HEK293T (cell line): ENCODE measurements around the gene SMOC2.
"Not testable (repeated sequence)": the region's sequence is repeated elsewhere in the genome, so short reads cannot be mapped to it uniquely, and the experiment has no call there.

ENCODE experiments used
- CTCF ChIA-PET: fragments of 350-600 bp; formaldehyde crosslinking; extraction: SDS; loops from one replicate; lab custom pipeline; 2021; ENCODE audit warnings: antibody characterized with exemption, inconsistent platforms; lab: Yijun Ruan, JAX
- POLR2A ChIA-PET: fragments of 350-600 bp; formaldehyde crosslinking; extraction: SDS; loops from one replicate; lab custom pipeline; 2020; ENCODE audit warnings: antibody characterized with exemption, inconsistent platforms; lab: Yijun Ruan, JAX
- DNase-seq: peaks from one replicate; pipeline ENCODE4 v3.0.0; 2012; ENCODE audit warnings: mixed read lengths; ENCODE audit errors: extremely low spot score
- ARNT ChIP-seq: fragments of 450-650 bp; IDR thresholded peaks from 2 replicates; pipeline ENCODE4 v1.6.1; 2017; ENCODE audit warnings: mild to moderate bottlenecking
- BHLHE40 ChIP-seq: fragments of 450-650 bp; IDR thresholded peaks from 2 replicates; pipeline ENCODE4 v1.6.1; 2016; ENCODE audit warnings: mild to moderate bottlenecking, moderate library complexity, borderline replicate concordance
- CTBP1 ChIP-seq: fragments of 450-650 bp; IDR thresholded peaks from 2 replicates; pipeline ENCODE4 v1.6.1; 2016; ENCODE audit warnings: borderline replicate concordance
- ELF4 ChIP-seq: fragments of 450-650 bp; IDR thresholded peaks from 2 replicates; pipeline ENCODE4 v1.6.1; 2017; ENCODE audit warnings: antibody characterized with exemption
- FOXA1 ChIP-seq: fragments of 450-650 bp; IDR thresholded peaks from 2 replicates; pipeline ENCODE4 v1.6.1; 2016; ENCODE audit warnings: mild to moderate bottlenecking
- FOXK2 ChIP-seq: fragments of 450-650 bp; IDR thresholded peaks from 2 replicates; pipeline ENCODE4 v1.6.1; 2016; ENCODE audit warnings: mild to moderate bottlenecking
- FOXM1 ChIP-seq: fragments of 450-650 bp; IDR thresholded peaks from 2 replicates; pipeline ENCODE4 v1.6.1; 2017; ENCODE audit warnings: mild to moderate bottlenecking, borderline replicate concordance
- HDGF ChIP-seq: fragments of 450-650 bp; IDR thresholded peaks from 2 replicates; pipeline ENCODE4 v1.6.1; 2017; ENCODE audit warnings: antibody characterized with exemption, borderline replicate concordance
- L3MBTL2 ChIP-seq: fragments of 450-650 bp; conservative IDR thresholded peaks from 2 replicates; pipeline ENCODE4 v1.6.1; 2016; ENCODE audit warnings: mild to moderate bottlenecking
- LEF1 ChIP-seq: fragments of 450-650 bp; IDR thresholded peaks from 2 replicates; pipeline ENCODE4 v1.6.1; 2017; ENCODE audit warnings: mild to moderate bottlenecking, borderline replicate concordance
- NFRKB ChIP-seq: fragments of 450-650 bp; IDR thresholded peaks from 2 replicates; pipeline ENCODE4 v1.6.1; 2016; ENCODE audit warnings: mild to moderate bottlenecking, moderate library complexity
- SP1 ChIP-seq: fragments of 450-650 bp; IDR thresholded peaks from 2 replicates; pipeline ENCODE4 v1.6.1; 2017
- SUZ12 ChIP-seq: fragments of 450-650 bp; IDR thresholded peaks from 2 replicates; pipeline ENCODE4 v1.6.1; 2016; ENCODE audit warnings: mild to moderate bottlenecking
- TARDBP ChIP-seq: fragments of 450-650 bp; IDR thresholded peaks from 2 replicates; pipeline ENCODE4 v1.6.1; 2016
- ZNF384 ChIP-seq: fragments of 450-650 bp; IDR thresholded peaks from 2 replicates; pipeline ENCODE4 v1.6.1; 2016
- TF ChIP-seq, protein P1 (sequence below): fragments of 450-650 bp; IDR thresholded peaks from 2 replicates; pipeline ENCODE4 v1.6.1; 2016

Gene SMOC2

GRCh38 chr6:168695701-168696100, 254.7 kb downstream of the SMOC2 start:
- CTCF ChIA-PET: no interaction called here
- POLR2A ChIA-PET: no interaction called here
- TF ChIP-seq TARDBP (no peak), ELF4 (no peak), BHLHE40 (no peak), ZNF384 (no peak), SP1 (no peak), NFRKB (no peak), FOXM1 (no peak), FOXA1 (no peak), LEF1 (no peak), CTBP1 (no peak), FOXK2 (no peak), HDGF (no peak), L3MBTL2 (no peak), ARNT (no peak), SUZ12 (no peak)
- TF ChIP-seq, protein P1, sequence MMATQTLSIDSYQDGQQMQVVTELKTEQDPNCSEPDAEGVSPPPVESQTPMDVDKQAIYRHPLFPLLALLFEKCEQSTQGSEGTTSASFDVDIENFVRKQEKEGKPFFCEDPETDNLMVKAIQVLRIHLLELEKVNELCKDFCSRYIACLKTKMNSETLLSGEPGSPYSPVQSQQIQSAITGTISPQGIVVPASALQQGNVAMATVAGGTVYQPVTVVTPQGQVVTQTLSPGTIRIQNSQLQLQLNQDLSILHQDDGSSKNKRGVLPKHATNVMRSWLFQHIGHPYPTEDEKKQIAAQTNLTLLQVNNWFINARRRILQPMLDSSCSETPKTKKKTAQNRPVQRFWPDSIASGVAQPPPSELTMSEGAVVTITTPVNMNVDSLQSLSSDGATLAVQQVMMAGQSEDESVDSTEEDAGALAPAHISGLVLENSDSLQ: no peak
- no peak for DNase-seq

DNA sequence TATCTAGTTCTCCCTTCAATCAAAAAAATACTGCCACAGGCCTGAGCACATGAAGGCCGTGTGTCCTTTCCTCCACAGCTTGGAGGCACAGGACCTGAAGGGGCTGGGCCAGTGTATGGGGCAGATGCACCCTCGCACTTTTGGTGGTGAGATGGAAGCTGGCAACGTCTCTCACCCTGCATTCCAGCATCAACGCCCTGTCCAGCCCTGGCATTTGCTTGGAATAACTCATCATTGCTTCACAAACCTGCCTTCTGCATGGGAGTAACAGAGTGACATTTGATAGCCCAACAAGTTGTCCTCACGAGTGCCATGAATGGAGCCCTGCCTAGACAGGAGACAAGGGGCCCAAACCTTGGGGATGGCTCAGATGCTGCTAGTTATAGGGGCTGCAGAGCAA, 257.9 kb downstream of the SMOC2 start:
- ChIA-PET POLR2A (no interaction called here), CTCF (interaction anchor here (1.0 kb wide), 1 partner anchor 12 kb away, joined by 5 read pairs; no protein-coding TSS in a partner anchor)
- no peak for DNase-seq
- TF ChIP-seq ARNT: no peak
- no peak for TF ChIP-seq LEF1
- no peak for TF ChIP-seq BHLHE40
- TF ChIP-seq CTBP1: no peak
- TF ChIP-seq L3MBTL2: no peak
- TF ChIP-seq FOXK2: no peak
- TF ChIP-seq SP1: no peak
- TF ChIP-seq NFRKB: no peak

- no peak for DNase-seq
- TF ChIP-seq FOXK2: no peak
- TF ChIP-seq FOXM1: no peak
- no peak for TF ChIP-seq SUZ12
- no peak for TF ChIP-seq ARNT
- TF ChIP-seq ELF4: no peak
- TF ChIP-seq CTBP1: no peak
- TF ChIP-seq, protein P1: no peak
- no peak for TF ChIP-seq ZNF384
- TF ChIP-seq L3MBTL2: no peak
- TF ChIP-seq FOXA1: no peak
- TF ChIP-seq BHLHE40: no peak
- no peak for TF ChIP-seq LEF1
- no peak for TF ChIP-seq SP1
- TF ChIP-seq NFRKB: no peak
- no peak for TF ChIP-seq TARDBP
- ChIA-PET POLR2A (no interaction called here), CTCF (interaction anchor here (1.0 kb wide), 1 partner anchor 12 kb away, joined by 5 read pairs; no protein-coding TSS in a partner anchor)
Observed at GRCh38 chr6:168699631-168700295, 258.8 kb downstream of the SMOC2 start.

DNA sequence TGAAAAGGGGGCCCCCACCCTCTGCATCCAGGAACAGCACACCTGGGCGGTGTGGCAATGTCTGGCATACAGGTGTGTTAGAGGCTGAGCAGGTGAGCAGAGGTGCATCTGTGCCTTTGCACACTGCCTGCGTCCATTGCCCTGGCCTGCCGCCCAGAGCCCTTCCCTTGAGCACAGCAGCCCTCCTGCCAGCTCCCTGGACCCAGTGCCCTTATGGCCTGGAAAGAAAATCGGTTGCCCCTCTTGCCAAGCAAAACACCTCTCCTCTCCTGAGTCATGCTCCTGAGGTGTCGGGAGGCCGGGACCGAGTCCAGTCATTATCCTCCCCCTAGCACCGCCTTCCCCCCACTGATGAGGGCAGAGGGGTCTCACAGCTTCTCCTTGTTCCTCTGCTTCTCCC, 259.9 kb downstream of the SMOC2 start:
- no peak for DNase-seq
- ChIA-PET CTCF (no interaction called here), POLR2A (no interaction called here)
- TF ChIP-seq CTBP1 (no peak), BHLHE40 (no peak), ELF4 (no peak), ARNT (no peak), FOXA1 (no peak), SP1 (no peak), HDGF (no peak), FOXM1 (no peak)

DNA sequence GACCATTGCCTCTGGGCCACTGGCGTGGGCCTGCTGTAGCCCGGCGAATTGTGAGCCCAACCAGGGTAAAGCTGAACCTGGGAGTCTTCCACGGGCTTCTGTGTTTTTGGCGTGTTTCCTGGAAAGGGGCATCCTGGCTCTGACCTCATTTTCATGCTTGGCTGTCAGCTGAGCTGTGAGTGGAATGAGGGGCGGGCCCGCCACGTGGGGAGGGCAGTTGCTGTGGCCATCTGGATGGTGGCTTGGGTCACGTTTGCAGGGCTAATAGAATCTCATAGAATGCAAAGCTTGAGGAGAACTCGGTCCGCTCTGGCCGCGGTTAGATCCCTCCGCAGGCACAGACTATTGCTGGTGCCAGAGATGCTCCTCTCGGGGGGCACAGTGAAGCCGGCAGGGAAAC, 263.0 kb downstream of the SMOC2 start:
- ChIA-PET POLR2A (no interaction called here), CTCF (no interaction called here)
- TF ChIP-seq SUZ12 (no peak), CTBP1 (no peak), FOXK2 (no peak), ELF4 (no peak), L3MBTL2 (no peak)
- DNase-seq: no peak

- POLR2A ChIA-PET: no interaction called here
- TF ChIP-seq FOXM1 (no peak), CTBP1 (no peak), BHLHE40 (no peak), SP1 (no peak), LEF1 (no peak), ELF4 (no peak), ZNF384 (no peak), SUZ12 (no peak), FOXK2 (no peak), ARNT (no peak), NFRKB (no peak), TARDBP (no peak), L3MBTL2 (no peak)
- TF ChIP-seq, protein P1: no peak
- CTCF ChIA-PET: interaction anchor here (0.6 kb wide), 1 partner anchor 961 kb away, joined by 3 read pairs; no protein-coding TSS in a partner anchor
- no peak for DNase-seq
Observed at GRCh38 chr6:168704678-168705077, 263.7 kb downstream of the SMOC2 start.

DNA sequence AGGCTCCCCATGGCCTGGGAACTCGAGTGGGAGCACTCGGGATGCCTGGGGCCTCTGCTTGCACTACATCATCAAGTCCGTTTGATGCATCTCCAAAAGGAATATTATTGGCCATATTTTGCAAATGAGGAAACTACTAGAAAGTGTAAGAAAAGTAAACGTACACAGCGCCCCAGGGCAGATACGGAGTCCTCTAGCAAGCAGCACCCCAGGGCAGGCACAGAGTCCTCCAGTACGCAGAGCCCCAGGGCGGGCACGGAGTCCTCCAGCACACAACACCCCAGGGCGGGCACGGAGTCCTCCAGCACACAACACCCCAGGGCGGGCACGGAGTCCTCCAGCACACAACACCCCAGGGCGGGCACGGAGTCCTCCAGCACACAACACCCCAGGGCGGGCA, 264.3 kb downstream of the SMOC2 start:
- DNase-seq, CTCF ChIA-PET, POLR2A ChIA-PET: not testable (repeated sequence)
